T-helper 1 cell treated with Interleukin-12 subunit alpha and Interleukin-12 subunit beta and Interleukin-4 antibody, amounts not matched to agents 30 μg/mL and 1 μg/mL, for 36 hours (primary cell): ENCODE data around the gene PRKAR1A.

ENCODE experiments used
- H3K27ac Mint-ChIP-seq: one replicate; pipeline ENCODE4 v1.8.0; 2021; ENCODE audit warnings: mild to moderate bottlenecking, mixed read lengths
- H3K27me3 Mint-ChIP-seq: one replicate; pipeline ENCODE4 v1.8.0; 2021; ENCODE audit warnings: low read depth, mixed read lengths
- H3K36me3 Mint-ChIP-seq: one replicate; pipeline ENCODE4 v1.8.0; 2021; ENCODE audit warnings: low read depth, mixed read lengths
- H3K4me1 Mint-ChIP-seq: one replicate; pipeline ENCODE4 v1.8.0; 2021; ENCODE audit warnings: low read depth, mixed read lengths
- H3K4me3 Mint-ChIP-seq: one replicate; pipeline ENCODE4 v1.8.0; 2021; ENCODE audit warnings: mild to moderate bottlenecking, moderate library complexity, mixed read lengths
- H3K9me3 Mint-ChIP-seq: one replicate; pipeline ENCODE4 v1.8.0; 2021; ENCODE audit warnings: mixed read lengths

The PRKAR1A gene

DNA sequence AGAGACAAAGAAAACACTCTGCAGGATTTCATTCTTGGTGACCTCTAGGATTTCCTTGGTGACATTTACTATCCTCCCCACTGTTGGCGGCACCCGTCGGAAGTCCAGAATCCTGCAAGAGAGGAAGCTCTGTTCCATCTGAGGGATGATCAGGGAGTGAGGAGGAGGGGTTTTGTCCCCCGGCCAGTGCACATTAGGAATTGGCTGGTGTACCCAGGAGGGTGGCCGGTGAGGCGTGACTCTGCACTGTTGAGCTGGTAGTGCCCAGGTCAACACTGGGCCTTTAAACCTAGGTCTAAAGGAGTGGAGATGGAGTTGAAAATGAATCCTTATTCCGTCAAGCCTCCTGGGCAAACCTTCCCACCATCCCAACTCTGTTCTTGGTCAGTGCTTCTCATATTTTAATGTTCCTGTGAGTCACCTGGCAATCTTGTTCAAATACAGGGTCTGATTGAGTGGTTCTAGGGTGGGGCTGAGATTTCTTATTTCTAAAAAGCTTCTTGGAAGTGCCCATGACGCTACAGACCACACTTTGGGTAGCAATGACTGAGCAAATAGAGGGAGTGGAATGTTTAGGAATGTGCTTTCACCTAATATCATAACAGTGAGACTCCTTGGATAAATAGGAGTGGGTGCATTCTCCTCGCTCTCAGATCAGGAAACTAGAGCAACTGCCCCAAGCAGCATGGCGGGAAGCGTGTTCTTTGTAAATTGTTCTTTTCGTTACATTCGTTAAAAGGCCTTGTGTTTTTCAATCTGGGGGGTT, 30.7 kb downstream of the PRKAR1A start:
- Mint-ChIP-seq H3K27me3 (no peaks in the 10 kb centered on the region), H3K36me3 (peaks cover 6% of the 10 kb centered on the region), H3K4me1 (no peaks in the 10 kb centered on the region), H3K4me3 (no peak overlapping the region), H3K27ac (no peak overlapping the region), H3K9me3 (no peaks in the 10 kb centered on the region)

DNA sequence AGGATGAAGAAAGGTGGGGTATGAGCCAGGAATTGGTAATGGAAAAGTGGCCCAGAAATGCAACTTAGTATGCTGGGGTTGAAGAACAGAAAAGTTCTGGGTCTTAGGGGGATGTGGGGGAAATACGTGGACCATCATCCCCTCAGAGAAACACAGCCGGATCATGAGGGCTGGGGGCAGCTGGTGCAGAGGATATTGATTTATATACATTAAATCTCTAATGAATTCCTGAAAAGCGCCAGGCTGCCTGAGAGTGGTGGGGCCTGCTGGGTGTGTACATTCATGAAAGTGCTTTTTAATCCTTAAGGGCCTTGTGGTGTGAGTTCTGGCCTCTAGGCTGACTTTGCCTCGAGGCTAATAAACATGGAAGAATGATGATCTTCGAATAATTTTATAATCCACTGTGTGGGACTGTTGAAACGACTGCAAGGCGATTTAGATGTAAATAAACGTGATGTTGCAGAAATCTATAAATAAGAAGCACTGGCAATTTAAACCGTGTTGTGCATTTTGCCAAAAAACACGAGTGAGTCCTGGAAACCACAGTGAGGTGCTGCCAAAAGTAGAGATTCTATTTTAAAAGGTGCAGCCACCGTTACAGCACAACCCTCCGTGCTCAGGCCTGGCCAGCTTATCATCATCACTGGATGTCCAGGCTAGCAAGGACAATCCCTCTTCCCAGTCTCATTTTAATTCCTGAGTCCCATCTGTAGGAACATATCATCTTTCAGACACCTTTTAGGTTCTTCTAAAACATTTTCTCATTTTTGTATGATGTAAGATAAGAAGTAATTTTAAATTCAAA, 32.1 kb downstream of the PRKAR1A start:
- H3K4me1 Mint-ChIP-seq = no peaks in the 10 kb centered on the region
- no peaks in the 10 kb centered on the region for H3K27me3 Mint-ChIP-seq
- no peak overlapping the region for H3K27ac Mint-ChIP-seq
- H3K9me3 Mint-ChIP-seq = no peaks in the 10 kb centered on the region
- H3K36me3 Mint-ChIP-seq = no peaks in the 10 kb centered on the region
- no peak overlapping the region for H3K4me3 Mint-ChIP-seq

DNA sequence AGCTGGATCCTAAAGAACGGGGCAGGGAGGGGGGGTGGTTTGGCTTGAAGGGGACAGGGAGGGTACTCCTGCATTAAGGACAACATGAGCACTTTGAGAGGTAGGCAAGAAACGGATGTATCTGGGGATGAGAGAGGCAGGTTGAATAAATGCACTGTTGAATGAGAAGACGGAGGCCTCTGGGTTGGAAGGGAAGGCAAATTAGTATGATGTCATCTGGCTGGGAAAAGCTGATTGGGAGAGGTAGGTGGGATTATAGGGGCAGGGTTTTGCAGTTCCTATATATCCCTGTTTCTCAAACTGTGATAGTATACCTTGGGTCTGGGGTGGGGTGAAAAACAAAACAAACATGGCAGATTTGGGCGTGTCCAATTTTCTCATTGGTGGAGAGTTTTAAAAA, 44.3 kb downstream of the PRKAR1A start:
- no peak overlapping the region for H3K27ac Mint-ChIP-seq
- H3K9me3 Mint-ChIP-seq = no peaks in the 10 kb centered on the region
- H3K4me1 Mint-ChIP-seq = peaks cover 2% of the 10 kb centered on the region
- H3K4me3 Mint-ChIP-seq = no peak overlapping the region
- H3K36me3 Mint-ChIP-seq = no peaks in the 10 kb centered on the region
- H3K27me3 Mint-ChIP-seq = peaks cover 5% of the 10 kb centered on the region

DNA sequence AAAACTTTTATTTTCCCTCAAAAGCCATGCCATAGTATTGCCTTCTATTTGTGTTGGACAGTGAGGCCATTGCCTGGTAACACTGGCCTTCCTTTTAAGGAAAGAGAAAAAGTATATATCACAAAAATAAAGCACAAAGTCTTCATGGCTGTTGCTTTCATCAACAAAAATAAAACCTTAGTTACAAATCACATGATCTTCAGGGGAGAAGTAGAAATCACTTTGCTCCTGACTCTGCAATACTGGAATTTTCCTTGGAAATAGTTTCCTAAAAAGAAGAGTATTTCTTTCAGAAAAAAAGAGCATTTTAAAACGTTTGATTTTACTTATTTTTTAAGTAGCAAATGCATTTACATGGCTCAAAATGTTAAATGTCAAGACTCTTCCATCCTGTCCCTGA, 47.1 kb downstream of the PRKAR1A start:
- Mint-ChIP-seq H3K36me3 (no peaks in the 10 kb centered on the region), H3K4me1 (no peaks in the 10 kb centered on the region), H3K27ac (no peak overlapping the region), H3K9me3 (no peaks in the 10 kb centered on the region), H3K27me3 (peaks cover 5% of the 10 kb centered on the region), H3K4me3 (no peak overlapping the region)

DNA sequence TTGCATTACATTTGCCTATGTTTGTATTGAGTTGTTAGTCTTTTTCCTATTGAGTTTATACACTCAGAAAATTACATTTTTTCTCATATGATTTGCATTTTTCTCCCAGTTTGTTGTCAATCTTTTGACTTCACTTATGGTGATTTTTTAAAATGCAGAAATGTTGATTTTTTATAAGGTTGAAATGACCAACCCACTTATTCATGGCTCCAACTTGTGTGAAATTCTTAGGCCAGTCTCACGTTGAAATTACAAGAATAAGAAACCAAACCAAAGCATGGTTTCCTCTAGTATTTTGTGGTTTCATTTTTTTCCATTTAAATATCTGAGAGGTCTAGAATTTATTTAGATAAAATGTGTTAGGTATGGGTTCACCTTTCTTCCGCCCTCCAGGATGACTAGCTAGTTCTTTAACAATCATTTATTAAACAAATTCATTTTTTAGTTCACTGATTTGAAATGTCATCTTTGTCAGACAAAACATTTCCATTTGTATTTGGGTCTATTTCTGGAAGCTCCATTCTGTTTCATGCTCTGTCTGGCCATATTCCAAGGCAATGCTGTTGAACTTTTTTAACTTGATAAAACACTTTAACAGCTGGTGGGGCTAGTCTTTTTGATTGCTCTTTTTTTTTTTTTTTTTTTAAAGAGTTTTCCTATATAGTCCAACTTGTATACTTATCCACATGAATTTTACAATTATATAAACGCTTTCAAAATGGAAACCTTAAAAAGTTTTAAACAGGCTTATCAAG, 48.9 kb downstream of the PRKAR1A start:
- Mint-ChIP-seq H3K36me3 (no peaks in the 10 kb centered on the region), H3K9me3 (no peaks in the 10 kb centered on the region), H3K4me3 (no peak overlapping the region), H3K27ac (no peak overlapping the region), H3K4me1 (no peaks in the 10 kb centered on the region), H3K27me3 (peaks cover 11% of the 10 kb centered on the region)

DNA sequence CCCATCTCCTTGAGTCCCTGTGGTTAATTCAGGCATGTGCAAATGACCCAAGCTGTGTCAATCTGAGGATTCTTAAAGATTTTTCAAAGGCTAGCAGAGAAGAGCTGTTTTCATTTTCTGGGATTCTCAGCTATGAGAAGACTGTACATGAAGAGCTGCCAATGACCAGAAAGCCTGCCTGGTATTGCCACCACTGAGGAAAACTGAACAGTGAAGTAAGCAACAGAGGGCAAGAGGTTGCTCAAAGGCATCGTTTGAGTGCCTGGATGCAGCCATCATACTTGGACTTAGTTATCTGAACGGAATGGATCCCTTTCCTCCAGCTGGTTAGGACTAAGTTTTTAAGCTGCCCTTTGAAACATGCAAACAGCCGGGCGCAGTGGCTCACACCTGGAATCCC, 50.5 kb downstream of the PRKAR1A start:
- Mint-ChIP-seq H3K36me3 (no peaks in the 10 kb centered on the region), H3K9me3 (no peaks in the 10 kb centered on the region), H3K27ac (no peak overlapping the region), H3K4me1 (no peaks in the 10 kb centered on the region), H3K4me3 (no peak overlapping the region), H3K27me3 (peaks cover 11% of the 10 kb centered on the region)

DNA sequence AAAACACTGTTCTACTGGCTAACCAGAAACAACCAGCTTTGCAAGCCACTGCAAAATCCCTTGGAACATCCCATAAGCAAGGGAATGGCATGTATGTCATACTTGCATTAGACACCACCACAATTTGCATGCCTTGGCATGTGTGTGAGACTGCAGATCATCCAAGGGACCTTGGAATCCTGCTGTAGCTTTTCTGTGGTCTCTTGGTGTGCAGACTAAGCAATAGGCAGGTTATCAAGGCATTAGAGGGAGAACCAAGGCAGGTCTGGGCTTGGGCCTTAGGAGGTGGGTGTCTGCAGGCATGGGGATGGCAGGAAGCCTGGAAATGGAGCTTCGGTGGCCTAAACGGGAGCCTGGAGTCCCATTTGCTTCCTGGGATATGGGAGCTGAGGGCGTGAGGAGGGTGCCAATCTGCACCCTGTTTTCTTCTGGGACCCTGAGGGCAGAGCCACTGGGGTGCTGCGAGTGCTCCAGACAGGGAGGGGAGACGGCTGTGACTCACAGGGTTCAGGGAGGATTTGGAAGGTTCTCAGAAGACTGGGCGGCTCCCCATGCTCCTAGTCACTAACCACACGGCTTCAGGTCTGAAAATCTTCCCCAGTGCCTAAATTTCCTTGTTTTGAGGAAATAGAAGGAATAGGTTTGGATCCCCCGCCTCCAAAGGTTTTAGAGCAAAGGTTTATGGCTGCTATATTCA, 52.3 kb downstream of the PRKAR1A start:
- Mint-ChIP-seq H3K27ac (no peak overlapping the region), H3K36me3 (no peaks in the 10 kb centered on the region), H3K9me3 (no peaks in the 10 kb centered on the region), H3K4me3 (no peak overlapping the region), H3K4me1 (no peaks in the 10 kb centered on the region), H3K27me3 (peaks cover 10% of the 10 kb centered on the region)

DNA sequence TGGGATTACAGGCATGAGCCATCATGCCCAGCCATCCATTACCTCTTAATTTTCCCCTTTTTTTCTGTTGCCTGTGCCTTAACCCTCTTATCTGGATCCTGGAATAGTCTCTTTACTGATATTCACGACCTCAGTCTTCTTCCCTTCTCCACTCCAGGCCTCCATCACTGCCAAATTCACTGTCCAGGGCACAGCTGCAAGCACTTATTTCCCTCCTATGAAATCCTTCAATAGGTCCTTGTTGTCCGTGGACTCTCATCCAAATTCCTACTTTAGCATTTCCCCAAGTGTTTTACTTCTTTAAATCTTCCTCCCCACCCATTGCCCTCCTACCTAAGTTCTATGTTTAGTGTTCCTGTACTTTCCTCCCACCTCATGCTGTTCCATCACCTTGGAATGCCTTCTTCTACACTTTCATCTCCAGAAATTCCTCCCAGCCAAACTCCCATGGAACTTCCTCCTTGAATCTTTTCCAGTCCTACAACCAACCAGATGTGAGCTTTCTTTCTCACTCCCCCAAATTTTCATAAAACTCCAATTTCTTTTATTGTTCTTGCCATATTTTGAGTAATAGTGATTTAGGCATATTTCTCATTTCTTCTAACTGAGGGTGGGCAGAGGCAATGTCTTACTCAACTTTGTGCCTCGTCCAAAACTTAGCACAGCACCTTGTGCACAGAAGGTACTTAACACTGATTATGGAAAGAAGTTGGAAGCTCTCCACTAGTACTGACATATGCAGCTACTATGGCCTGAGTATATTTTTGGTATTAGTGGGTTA, 53.6 kb downstream of the PRKAR1A start:
- Mint-ChIP-seq H3K27ac (no peak overlapping the region), H3K36me3 (no peaks in the 10 kb centered on the region), H3K4me1 (no peaks in the 10 kb centered on the region), H3K27me3 (peaks cover 7% of the 10 kb centered on the region), H3K4me3 (no peak overlapping the region), H3K9me3 (no peaks in the 10 kb centered on the region)

DNA sequence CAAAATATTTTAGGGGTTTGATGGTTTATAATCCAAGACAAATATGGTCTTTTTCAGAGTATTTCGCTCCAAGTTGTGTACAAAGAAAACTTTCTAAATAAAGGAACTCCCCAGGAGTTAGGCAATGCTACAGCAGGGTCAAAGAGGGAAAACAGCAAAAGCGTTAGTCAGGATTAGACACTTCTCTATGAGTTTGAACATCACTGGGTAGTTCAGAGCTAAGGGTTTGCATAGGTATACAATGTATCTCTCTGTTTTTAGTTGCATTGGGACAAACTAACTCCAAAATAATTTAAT, 54.2 kb downstream of the PRKAR1A start:
- no peak overlapping the region for H3K27ac Mint-ChIP-seq
- peaks cover 7% of the 10 kb centered on the region for H3K27me3 Mint-ChIP-seq
- no peak overlapping the region for H3K4me3 Mint-ChIP-seq
- no peaks in the 10 kb centered on the region for H3K36me3 Mint-ChIP-seq
- H3K4me1 Mint-ChIP-seq = no peaks in the 10 kb centered on the region
- H3K9me3 Mint-ChIP-seq = no peaks in the 10 kb centered on the region

DNA sequence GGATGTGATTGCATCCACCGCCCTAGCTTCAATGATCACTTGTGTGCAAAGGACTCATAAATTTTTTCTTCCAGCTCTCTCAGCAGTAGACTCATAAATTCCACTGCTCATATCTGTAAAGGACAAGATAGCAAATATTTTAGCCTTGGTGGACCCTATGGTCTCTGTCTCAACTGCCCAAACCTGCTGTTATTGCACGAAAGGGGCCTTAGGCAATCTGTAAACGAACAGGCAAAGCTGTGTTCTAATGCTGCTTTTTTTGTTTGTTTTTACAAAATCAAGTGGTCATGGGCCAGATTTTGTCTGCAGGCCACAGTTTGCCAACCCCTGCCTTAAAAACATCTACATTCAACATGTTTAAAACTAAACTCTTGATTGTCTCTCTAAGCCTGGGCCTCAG, 54.8 kb downstream of the PRKAR1A start:
- Mint-ChIP-seq H3K4me1 (no peaks in the 10 kb centered on the region), H3K9me3 (no peaks in the 10 kb centered on the region), H3K27ac (no peak overlapping the region), H3K27me3 (peaks cover 7% of the 10 kb centered on the region), H3K4me3 (no peak overlapping the region), H3K36me3 (no peaks in the 10 kb centered on the region)

DNA sequence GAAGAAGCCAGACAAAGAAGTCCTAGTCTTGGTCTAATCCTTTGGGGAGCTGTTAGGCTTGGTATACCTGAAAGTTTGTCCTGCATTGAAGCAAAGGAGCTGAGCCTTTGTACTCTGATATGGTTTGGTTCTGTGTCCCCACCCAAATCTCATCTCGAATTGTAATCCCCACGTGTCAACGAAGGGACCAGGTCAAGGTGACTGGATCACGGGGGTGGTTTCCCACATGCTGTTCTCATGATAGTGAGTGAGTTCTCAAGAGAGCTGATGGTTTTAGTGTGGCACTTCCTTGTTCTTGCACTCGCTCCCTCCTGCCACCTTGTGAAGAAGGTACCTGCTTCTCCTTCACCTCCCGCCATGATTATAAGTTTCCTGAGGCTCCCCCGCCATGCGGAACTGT, 55.4 kb downstream of the PRKAR1A start:
- no peak overlapping the region for H3K4me3 Mint-ChIP-seq
- H3K27ac Mint-ChIP-seq = no peak overlapping the region
- no peaks in the 10 kb centered on the region for H3K4me1 Mint-ChIP-seq
- peaks cover 7% of the 10 kb centered on the region for H3K27me3 Mint-ChIP-seq
- H3K9me3 Mint-ChIP-seq = no peaks in the 10 kb centered on the region
- H3K36me3 Mint-ChIP-seq = no peaks in the 10 kb centered on the region

DNA sequence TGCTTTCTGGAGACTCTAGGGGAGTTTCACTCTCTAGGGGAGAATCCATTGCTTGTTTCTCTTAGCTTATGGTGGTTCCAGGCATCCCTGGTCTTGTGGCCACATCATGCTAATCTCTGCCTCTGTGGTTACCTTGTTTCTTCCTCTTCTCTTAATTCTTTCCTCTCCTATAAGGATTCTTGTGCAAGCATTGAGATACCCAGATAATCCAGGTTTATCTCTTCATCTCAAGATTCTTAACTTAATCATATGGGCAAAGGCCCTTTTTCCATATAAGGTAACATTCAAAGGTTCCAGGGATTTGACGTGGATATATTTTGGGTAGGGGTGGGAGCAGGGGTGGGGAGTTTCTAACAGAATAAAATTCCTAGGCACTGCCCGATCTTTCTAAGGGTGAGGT, 56.4 kb downstream of the PRKAR1A start:
- H3K27me3 Mint-ChIP-seq = peaks cover 7% of the 10 kb centered on the region
- H3K36me3 Mint-ChIP-seq = no peaks in the 10 kb centered on the region
- H3K27ac Mint-ChIP-seq = no peak overlapping the region
- no peak overlapping the region for H3K4me3 Mint-ChIP-seq
- H3K9me3 Mint-ChIP-seq = no peaks in the 10 kb centered on the region
- no peaks in the 10 kb centered on the region for H3K4me1 Mint-ChIP-seq

DNA sequence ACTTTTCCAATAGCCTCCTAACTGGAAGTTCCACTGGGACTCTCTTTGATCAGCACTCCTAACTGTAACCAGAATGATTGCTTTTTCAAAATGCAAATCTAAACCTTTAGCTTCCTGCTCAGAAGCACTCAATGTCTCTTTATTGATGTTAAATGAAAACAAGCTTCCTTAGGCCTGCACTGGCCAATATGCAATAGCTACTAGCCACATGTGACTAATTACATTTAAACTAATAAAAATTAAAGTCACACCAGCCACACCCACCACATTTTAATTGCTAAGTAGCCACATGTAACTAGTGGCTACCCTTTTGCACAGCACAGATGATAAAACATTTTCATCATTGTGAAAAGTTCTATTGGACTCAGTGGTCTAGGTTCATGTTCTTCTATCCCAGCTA, 57.1 kb downstream of the PRKAR1A start:
- H3K9me3 Mint-ChIP-seq = no peaks in the 10 kb centered on the region
- no peaks in the 10 kb centered on the region for H3K36me3 Mint-ChIP-seq
- no peak overlapping the region for H3K27ac Mint-ChIP-seq
- H3K4me3 Mint-ChIP-seq = no peak overlapping the region
- H3K27me3 Mint-ChIP-seq = peaks cover 7% of the 10 kb centered on the region
- H3K4me1 Mint-ChIP-seq = no peaks in the 10 kb centered on the region

DNA sequence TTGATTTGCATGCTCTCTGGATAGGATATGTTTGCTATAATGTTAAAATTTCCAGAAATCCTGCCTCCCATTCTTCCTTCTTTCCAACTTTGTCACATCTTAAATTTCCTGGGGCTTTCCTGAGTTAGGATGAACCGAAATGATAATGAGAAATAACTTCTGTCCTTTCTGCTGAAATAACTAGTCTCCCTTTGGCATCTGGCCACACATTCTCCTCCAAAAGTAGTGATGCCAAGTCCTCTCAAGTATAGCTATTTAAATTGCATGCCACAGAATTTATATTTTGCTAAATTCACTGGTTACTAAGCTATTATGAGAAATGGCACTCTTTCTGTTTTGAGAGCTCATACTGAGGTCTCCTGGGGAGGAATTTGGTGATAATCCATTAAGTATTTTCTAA, 58.3 kb downstream of the PRKAR1A start:
- Mint-ChIP-seq H3K27ac (no peak overlapping the region), H3K27me3 (peaks cover 6% of the 10 kb centered on the region), H3K9me3 (no peaks in the 10 kb centered on the region), H3K36me3 (no peaks in the 10 kb centered on the region), H3K4me1 (no peaks in the 10 kb centered on the region), H3K4me3 (no peak overlapping the region)
